ENCODE measurements around the gene NRG4. TPM values are rescaled to one million over a fixed set of nuclear protein-coding genes. Genes with fewer than 3 reads are reported as not detected.
A peak's percentile ranks its signal among the peaks of the same experiment; 100 is the strongest.
"Not testable (repeated sequence)": the region's sequence is repeated elsewhere in the genome, so short reads cannot be mapped to it uniquely, and the experiment has no call there.

NRG4 gene
- total RNA-seq, 2 donors from 2014 or later: not detected

DNA sequence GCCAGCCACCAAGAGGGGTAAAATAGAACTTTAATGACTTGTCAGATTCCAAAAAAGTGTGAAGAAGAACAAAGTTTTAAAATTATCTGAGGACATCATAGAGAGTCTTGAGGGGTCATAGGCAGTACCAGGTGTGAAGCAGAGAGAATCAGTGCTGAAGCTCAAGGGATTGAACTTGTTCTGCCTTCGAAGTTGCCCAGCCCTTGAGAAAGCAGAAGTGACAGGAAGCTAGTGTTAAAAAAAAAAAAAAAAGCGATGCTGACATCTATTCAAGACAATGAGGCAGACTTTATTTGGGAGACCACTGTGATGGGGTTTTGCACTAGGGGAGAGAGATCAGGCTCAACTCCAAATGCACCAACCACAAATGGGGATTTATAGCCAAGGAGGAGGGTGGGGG lies 86.8 kb downstream of the NRG4 start:
- no peaks in the 10 kb centered on the region for H3K9me3 Mint-ChIP-seq
- H3K4me1 Mint-ChIP-seq: peaks cover 29% of the 10 kb centered on the region
- H3K27me3 Mint-ChIP-seq: no peaks in the 10 kb centered on the region
- no peak overlapping the region for H3K4me3 Mint-ChIP-seq
- peaks cover 82% of the 10 kb centered on the region for H3K36me3 Mint-ChIP-seq (ENCODE audit: low read depth)
- no peak overlapping the region for H3K27ac Mint-ChIP-seq
- no peak for ATAC-seq (replicated peaks)

DNA sequence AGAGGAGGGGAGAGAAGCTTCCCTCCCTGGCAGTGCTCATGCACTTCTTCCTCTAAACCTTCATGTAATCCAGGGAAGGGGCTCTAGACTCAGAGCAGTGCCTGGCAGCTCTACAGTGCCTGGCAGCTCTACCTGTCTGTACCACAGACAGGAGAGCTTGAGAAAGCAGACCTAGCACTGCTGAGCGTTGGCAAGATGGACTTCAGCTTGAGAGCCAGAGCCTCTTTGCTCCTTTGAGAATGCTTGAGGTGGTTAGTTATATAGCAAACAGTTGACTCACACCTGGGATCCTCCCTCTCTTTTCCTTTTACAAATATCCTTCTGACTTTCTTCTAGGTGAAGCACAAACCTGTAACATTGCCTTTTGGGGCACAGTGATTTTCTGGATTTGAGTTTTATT lies 87.6 kb downstream of the NRG4 start:
- H3K4me1 Mint-ChIP-seq: peaks cover 25% of the 10 kb centered on the region
- peaks cover 82% of the 10 kb centered on the region for H3K36me3 Mint-ChIP-seq (ENCODE audit: low read depth)
- H3K9me3 Mint-ChIP-seq: no peaks in the 10 kb centered on the region
- ATAC-seq (replicated peaks): no peak
- H3K4me3 Mint-ChIP-seq: no peak overlapping the region
- no peak overlapping the region for H3K27ac Mint-ChIP-seq
- no peaks in the 10 kb centered on the region for H3K27me3 Mint-ChIP-seq

DNA sequence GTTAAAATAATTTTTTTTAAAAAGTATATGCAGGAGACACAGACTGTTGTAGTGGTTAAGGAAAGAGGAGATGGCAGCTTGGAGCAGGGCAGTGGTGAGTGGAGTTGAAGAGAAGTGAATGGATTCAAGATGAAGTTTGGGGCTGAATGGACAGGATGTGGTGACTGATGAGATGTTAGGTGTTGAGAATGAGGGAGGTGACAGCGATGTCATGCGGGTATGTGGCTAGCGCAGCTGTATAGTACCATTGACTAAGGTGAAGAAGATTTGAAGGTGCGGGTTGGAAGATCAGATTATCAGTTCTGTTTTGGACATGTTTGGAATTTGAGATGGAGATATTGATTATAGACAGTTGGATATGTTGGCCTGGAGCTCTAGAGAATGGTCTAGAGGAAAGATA lies 88.5 kb downstream of the NRG4 start:
- no peaks in the 10 kb centered on the region for H3K9me3 Mint-ChIP-seq
- no peaks in the 10 kb centered on the region for H3K27me3 Mint-ChIP-seq
- H3K4me3 Mint-ChIP-seq: no peak overlapping the region
- H3K4me1 Mint-ChIP-seq: peaks cover 25% of the 10 kb centered on the region
- peak overlapping the region; percentile 13 for H3K27ac Mint-ChIP-seq
- H3K36me3 Mint-ChIP-seq (ENCODE audit: low read depth): peaks cover 85% of the 10 kb centered on the region
- ATAC-seq (replicated peaks): peak; percentile 68

DNA sequence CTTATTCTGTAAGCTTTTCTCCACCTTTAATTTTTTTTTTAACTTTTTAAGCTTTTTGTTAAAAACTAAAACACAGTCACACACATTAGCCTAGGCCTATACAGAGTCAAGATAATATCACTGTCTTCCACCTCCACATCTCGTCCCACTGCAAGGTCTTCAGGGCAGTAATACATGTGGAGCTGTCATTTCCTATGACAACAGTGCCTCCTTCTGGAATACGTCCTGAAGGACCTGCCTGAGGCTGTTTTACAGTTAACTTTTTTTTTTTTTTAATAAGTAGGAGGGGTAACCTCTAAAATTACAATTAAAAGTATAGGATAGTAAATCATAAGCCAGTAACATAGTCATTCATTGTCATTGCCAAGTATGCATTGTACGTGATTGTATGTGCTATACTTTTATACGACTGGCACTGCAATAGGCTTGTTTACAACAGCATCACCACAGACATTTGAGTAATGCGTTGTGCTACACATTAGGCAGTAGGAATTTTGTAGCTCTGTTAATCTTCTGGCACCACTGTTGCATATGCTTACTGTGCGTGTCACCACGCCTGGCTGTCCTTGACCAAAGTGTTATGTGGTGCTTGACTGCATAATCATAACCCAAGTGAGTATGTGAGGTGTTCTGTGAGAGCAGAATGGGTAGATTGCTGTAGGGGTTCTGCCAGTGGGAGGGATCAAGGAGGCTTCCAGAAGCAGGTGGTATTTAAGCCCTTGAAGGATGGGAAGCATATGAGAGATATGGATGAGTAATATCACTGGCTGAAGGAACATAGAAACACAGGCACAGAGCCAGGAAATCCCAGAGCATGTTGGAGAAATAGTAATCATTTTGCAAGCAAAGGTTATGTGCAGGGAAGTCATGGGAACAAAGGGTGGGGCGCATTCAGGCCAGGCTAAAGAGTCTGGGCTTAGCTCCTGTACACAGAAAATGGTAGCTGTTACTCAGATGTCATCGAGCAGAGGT lies 90.2 kb downstream of the NRG4 start:
- H3K9me3 Mint-ChIP-seq: no peaks in the 10 kb centered on the region
- H3K36me3 Mint-ChIP-seq (ENCODE audit: low read depth): peaks cover 85% of the 10 kb centered on the region
- no peak for ATAC-seq (replicated peaks)
- peaks cover 21% of the 10 kb centered on the region for H3K4me1 Mint-ChIP-seq
- H3K27me3 Mint-ChIP-seq: no peaks in the 10 kb centered on the region
- H3K4me3 Mint-ChIP-seq: no peak overlapping the region
- peak overlapping the region; percentile 21 for H3K27ac Mint-ChIP-seq

DNA sequence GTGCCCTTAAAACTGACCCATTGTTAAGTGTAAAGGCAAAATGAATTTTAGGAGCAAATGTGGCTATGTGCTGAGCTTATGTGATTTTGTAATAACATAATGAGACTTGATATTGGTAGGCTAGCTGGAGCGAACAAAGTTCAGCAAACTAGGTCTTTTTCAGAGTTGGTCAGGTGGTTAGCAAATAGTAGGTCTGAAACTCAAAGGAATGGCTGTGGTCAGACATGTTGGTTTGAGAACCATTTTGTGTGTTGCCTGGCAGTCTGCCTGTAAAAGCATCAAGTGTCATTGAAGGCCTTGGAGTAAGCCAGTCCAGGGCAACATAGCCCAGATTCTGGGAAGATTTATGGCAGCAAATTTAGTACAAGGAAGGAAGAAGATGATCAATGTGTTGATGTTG lies 92.1 kb downstream of the NRG4 start:
- no peak overlapping the region for H3K4me3 Mint-ChIP-seq
- H3K9me3 Mint-ChIP-seq: no peaks in the 10 kb centered on the region
- H3K27ac Mint-ChIP-seq: no peak overlapping the region
- no peak for ATAC-seq (replicated peaks)
- H3K4me1 Mint-ChIP-seq: peaks cover 19% of the 10 kb centered on the region
- peaks cover 82% of the 10 kb centered on the region for H3K36me3 Mint-ChIP-seq (ENCODE audit: low read depth)
- H3K27me3 Mint-ChIP-seq: no peaks in the 10 kb centered on the region

DNA sequence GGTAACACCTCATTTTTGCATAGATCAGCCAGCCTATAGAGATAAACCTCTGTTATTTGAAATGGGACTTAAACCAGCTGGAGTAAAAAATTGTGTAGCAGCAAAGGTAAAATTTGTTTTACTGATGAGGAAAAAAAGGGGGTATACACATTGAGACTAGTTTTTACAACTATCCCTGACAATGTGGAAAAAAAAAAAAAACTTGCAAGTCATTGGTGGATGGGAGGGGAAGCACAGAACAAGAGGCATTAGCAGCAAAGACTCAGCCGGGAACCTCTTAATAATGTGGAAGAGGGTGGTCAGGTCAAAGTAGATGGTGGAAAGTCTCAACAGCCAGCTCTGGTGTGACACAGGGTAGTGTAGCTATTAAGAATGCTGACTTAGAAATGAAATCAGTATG lies 94.1 kb downstream of the NRG4 start:
- Mint-ChIP-seq H3K27ac (peak overlapping the region; percentile 36), H3K4me1 (peaks cover 19% of the 10 kb centered on the region), H3K9me3 (no peaks in the 10 kb centered on the region), H3K4me3 (no peak overlapping the region), H3K36me3 (ENCODE audit: low read depth) (peaks cover 87% of the 10 kb centered on the region), H3K27me3 (no peaks in the 10 kb centered on the region)
- no peak for ATAC-seq (replicated peaks)

DNA sequence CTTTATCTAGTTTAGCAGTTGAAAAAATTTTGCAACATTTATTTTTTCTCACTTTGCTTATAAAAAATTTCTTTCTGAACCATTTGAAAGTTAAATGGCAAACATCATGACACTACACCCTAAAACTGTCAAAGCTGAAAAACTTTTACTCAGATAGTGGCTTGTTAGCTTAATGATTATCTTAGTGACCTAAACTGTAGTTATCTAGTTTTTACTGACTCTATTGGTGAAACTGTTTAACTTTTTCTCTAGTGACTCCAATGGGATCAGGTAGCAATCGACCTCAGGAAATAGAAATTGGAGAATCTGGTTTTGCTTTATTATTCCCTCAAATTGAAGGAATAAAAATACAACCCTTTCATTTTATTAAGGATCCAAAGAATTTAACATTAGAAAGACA lies 95.2 kb downstream of the NRG4 start:
- no peak for ATAC-seq (replicated peaks)
- Mint-ChIP-seq H3K4me3 (no peak overlapping the region), H3K36me3 (ENCODE audit: low read depth) (peaks cover 89% of the 10 kb centered on the region), H3K4me1 (peaks cover 17% of the 10 kb centered on the region), H3K27me3 (no peaks in the 10 kb centered on the region), H3K9me3 (no peaks in the 10 kb centered on the region), H3K27ac (no peak overlapping the region)

DNA sequence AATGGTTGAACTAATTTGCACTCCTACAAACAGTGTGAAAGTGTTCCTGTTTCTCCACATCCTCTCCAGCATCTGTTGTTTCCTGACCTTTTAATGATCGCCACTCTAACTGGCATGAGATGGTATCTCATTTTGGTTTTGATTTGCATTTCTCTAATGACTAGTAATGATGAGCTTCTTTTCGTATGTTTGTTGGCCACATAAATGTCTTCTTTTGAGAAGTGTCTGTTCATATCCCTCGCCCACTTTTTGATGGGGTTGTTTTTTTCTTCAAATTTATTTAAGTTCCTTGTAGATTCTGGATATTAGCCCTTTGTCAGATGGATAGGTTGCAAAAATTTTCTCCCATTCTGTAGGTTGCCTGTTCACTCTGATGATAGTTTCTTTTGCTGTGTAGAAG lies 101.9 kb downstream of the NRG4 start:
- H3K27me3 Mint-ChIP-seq; H3K4me3 Mint-ChIP-seq; ATAC-seq (replicated peaks); H3K9me3 Mint-ChIP-seq; H3K27ac Mint-ChIP-seq: not testable (repeated sequence)
- H3K4me1 Mint-ChIP-seq: peaks cover 40% of the 10 kb centered on the region
- peaks cover 81% of the 10 kb centered on the region for H3K36me3 Mint-ChIP-seq (ENCODE audit: low read depth)

DNA sequence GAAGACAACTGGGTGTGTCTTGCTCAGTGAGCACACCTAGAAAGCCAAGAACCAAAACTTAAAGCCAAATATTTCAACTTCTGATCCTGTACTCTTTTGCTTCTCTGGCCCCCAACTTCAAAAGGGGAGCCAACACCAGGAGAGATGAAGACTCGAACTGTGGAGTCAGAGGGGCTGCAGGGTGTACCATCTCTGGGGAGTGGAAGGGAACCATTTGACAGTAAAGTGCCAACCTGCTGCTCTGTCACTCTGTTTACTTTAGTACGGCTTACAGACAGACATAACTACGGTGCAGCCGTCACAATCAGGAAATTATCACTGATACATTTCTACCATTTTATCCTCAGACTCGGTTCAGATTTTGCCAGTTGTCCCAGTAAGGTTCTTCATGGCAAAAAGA lies 107.0 kb downstream of the NRG4 start:
- no peaks in the 10 kb centered on the region for H3K27me3 Mint-ChIP-seq
- H3K4me3 Mint-ChIP-seq: peak overlapping the region; percentile 97
- H3K9me3 Mint-ChIP-seq: no peaks in the 10 kb centered on the region
- H3K27ac Mint-ChIP-seq: peak overlapping the region; percentile 91
- ATAC-seq (replicated peaks): no peak
- peaks cover 47% of the 10 kb centered on the region for H3K36me3 Mint-ChIP-seq (ENCODE audit: low read depth)
- H3K4me1 Mint-ChIP-seq: peaks cover 21% of the 10 kb centered on the region

DNA sequence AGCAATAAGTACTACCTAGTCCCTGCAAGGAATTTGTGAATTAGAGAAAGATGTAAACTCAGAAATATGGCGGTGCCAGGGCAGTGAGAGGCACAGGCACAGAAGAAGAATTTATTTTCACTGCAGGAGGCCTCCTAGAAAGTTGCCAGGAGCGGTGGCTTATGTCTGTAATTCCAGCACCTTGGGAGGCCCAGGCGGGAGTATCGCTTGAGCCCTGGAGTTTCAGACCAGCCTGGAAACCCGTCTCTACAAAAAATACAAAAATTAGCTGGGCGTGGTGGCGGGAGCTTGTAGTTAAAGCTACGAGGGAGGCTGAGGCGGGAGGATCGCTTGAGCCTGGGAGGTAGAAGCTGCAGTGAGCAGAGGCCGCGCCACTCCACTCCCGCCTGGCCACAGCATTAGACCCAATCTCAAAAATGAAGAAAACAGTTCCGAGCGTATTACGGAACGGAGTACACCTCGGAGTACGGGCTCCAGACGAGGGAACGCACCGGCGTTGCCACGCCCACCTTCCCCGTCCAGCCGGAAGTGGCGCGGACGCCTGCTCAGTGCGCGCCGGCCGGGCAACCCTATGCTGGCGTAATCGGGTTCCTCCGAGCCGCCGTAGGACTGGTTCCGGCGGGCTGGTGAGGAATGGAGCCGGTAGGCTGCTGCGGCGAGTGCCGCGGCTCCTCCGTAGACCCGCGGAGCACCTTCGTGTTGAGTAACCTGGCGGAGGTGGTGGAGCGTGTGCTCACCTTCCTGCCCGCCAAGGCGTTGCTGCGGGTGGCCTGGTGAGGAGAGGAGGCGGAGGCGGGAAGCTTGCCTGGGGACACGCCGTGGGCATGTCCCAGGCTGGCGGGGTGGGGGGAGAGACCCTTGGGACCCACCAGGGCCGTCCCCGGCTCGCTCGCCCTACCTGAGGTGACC lies 108.6 kb downstream of the NRG4 start, which contains the start of gene FBXO22:
TSS of gene FBXO22 (plus strand) at position 548 of the 909 bp plus-strand sequence. CDS start at position 634, 86 bp downstream.
- H3K9me3 Mint-ChIP-seq: no peaks in the 10 kb centered on the region
- peaks cover 10% of the 10 kb centered on the region for H3K4me1 Mint-ChIP-seq
- H3K4me3 Mint-ChIP-seq: peak within 1 kb of the TSS; percentile 97
- peaks cover 32% of the 10 kb centered on the region for H3K36me3 Mint-ChIP-seq (ENCODE audit: low read depth)
- no peaks in the 10 kb centered on the region for H3K27me3 Mint-ChIP-seq
- peak within 1 kb of the TSS; percentile 91 for H3K27ac Mint-ChIP-seq
- peak; percentile 99 for ATAC-seq (replicated peaks)

DNA sequence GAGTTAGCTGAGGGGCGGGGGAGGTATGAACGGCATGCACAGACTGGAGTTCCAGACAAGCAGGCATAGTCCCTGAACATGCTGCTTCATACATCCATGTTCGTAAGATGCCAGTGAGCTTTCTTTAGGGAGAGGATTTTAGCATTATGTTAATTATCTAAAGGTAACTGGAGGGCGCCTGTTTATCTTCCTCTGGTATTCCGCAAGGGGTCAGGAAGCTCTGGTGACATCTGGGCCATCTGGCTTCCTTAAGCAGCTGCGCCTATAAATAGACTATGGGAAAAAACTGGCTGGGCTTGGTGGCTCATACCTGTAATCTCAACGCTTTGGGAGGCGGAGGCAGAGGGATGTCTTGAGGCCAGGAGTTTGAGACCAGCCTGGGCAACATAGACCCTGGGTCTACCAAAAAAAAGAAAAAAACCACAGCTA lies 110.1 kb downstream of the NRG4 start:
- Mint-ChIP-seq H3K27ac (no peak overlapping the region), H3K36me3 (ENCODE audit: low read depth) (peaks cover 43% of the 10 kb centered on the region), H3K27me3 (no peaks in the 10 kb centered on the region), H3K9me3 (no peaks in the 10 kb centered on the region), H3K4me1 (peaks cover 10% of the 10 kb centered on the region), H3K4me3 (peak overlapping the region; percentile 97)
- no peak for ATAC-seq (replicated peaks)

DNA sequence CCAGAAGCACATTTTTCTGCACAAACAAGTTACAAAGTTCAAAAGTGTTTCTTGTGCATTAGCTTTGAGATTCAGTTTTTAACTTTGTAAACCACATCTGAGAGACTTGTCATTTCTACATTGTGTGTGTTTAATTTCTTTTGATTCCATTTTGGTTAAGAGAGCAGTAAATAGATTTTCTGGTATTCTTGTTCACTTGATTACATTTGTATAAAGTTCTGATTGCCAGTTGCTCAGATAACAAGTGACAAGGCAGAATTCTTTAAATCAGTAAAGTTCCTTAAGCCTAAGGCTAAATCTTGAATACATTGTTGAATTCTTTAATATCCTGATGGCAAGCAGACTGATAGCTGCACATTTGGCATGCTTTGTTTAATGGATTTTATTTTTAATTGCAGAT lies 111.6 kb downstream of the NRG4 start:
- Mint-ChIP-seq H3K9me3 (no peaks in the 10 kb centered on the region), H3K4me1 (peaks cover 10% of the 10 kb centered on the region), H3K4me3 (peak overlapping the region; percentile 5), H3K36me3 (ENCODE audit: low read depth) (peaks cover 38% of the 10 kb centered on the region), H3K27me3 (no peaks in the 10 kb centered on the region), H3K27ac (no peak overlapping the region)
- ATAC-seq (replicated peaks): no peak

DNA sequence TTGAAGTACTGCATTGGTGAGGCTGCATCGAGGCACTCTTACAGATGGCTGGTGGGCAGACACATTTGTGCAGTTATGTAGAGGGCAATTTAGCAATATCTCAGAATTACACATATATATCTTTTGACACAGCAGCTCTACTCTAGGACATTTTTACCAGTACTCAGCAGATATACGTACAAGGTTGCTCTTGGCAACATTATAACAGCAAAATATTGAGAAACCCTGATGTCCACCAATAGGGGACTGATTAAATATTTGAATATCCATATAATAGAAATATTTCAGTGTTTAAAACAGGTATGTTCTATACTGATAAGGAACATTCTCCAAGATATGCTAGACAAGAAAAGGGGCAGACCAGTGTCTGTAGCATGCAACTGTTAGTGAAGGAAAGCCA lies 116.5 kb downstream of the NRG4 start:
- H3K27me3 Mint-ChIP-seq: no peaks in the 10 kb centered on the region
- peaks cover 47% of the 10 kb centered on the region for H3K36me3 Mint-ChIP-seq (ENCODE audit: low read depth)
- H3K4me3 Mint-ChIP-seq: no peak overlapping the region

DNA sequence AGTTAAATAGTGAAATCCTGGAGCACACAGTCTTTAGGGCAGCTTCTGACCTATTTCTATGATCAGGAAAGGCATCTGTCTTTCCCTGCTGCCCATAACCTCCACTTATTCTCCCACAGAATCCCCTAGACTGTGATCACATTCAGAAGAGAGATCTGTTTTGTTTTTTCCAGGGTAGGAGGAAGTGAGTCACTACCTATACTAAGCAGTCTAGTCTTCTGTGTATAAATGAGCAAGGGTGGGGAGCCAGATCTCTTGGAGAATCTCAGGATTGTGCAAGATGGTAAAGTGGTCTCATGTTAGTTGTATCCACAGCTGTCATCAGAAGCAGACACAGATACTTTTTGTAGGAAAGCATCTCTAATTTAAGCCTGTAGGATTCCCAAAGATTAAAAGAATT lies 120.3 kb downstream of the NRG4 start:
- ATAC-seq (replicated peaks): peak; percentile 84
- H3K27me3 Mint-ChIP-seq: no peaks in the 10 kb centered on the region

More for the DNA sequence above, 116.5 kb downstream of the NRG4 start:
- H3K4me1 Mint-ChIP-seq: no peaks in the 10 kb centered on the region
- H3K9me3 Mint-ChIP-seq: no peaks in the 10 kb centered on the region
- peak overlapping the region; percentile 0 for H3K27ac Mint-ChIP-seq
- ATAC-seq (replicated peaks): no peak

More for the DNA sequence above, 120.3 kb downstream of the NRG4 start:
- H3K9me3 Mint-ChIP-seq: no peaks in the 10 kb centered on the region
- H3K4me3 Mint-ChIP-seq: no peak overlapping the region
- H3K4me1 Mint-ChIP-seq: no peaks in the 10 kb centered on the region
- peak overlapping the region; percentile 74 for H3K27ac Mint-ChIP-seq
- H3K36me3 Mint-ChIP-seq (ENCODE audit: low read depth): peaks cover 73% of the 10 kb centered on the region
